ENCODE measurements around the gene AOC2.
"Not testable (repeated sequence)": the region's sequence is repeated elsewhere in the genome, so short reads cannot be mapped to it uniquely, and the experiment has no call there.

The AOC2 gene

GRCh38 chr17:42881706-42882105, 37.3 kb downstream of the AOC2 start:
- DNase-seq (ENCODE audit: low read depth): not testable (repeated sequence)

GRCh38 chr17:42882166-42882565, 37.8 kb downstream of the AOC2 start:
- DNase-seq (ENCODE audit: low read depth): no peak

- no peak for DNase-seq (ENCODE audit: low read depth)
Observed at GRCh38 chr17:42883802-42884558, 39.6 kb downstream of the AOC2 start.

GRCh38 chr17:42885806-42886205, 41.4 kb downstream of the AOC2 start:
- not testable (repeated sequence) for DNase-seq (ENCODE audit: low read depth)

- no peak for DNase-seq (ENCODE audit: low read depth)
Observed at GRCh38 chr17:42886283-42887176, 42.1 kb downstream of the AOC2 start.

GRCh38 chr17:42889809-42890208, 45.4 kb downstream of the AOC2 start:
- no peak for DNase-seq (ENCODE audit: low read depth)

GRCh38 chr17:42891539-42892152, 47.3 kb downstream of the AOC2 start:
- DNase-seq (ENCODE audit: low read depth): peak; percentile 40

- DNase-seq (ENCODE audit: low read depth): no peak
Observed at GRCh38 chr17:42893359-42893758, 49.0 kb downstream of the AOC2 start.

GRCh38 chr17:42894283-42895184, 50.2 kb downstream of the AOC2 start:
- DNase-seq (ENCODE audit: low read depth): no peak

- peak; percentile 86 for DNase-seq (ENCODE audit: low read depth)
Observed at GRCh38 chr17:42895185-42895555, 50.8 kb downstream of the AOC2 start.

GRCh38 chr17:42898147-42898811, 53.9 kb downstream of the AOC2 start:
- DNase-seq (ENCODE audit: low read depth): no peak

GRCh38 chr17:42899981-42900380, 55.6 kb downstream of the AOC2 start:
- not testable (repeated sequence) for DNase-seq (ENCODE audit: low read depth)
